Left cardiac atrium (tissue), 4 donors: Measurements from ENCODE around the gene RHOBTB3. TPM values are rescaled to one million over a fixed set of nuclear protein-coding genes. Genes with fewer than 3 reads are reported as not detected.
"Not testable (repeated sequence)": the region's sequence is repeated elsewhere in the genome, so short reads cannot be mapped to it uniquely, and the experiment has no call there.

Experiments
- ATAC-seq, 2 donors: fragments of 200-7000 bp; cut with Tn5 transposase; one replicate each; pipeline ENCODE4 v1.9.1; 2020; ENCODE audit warnings: mild to moderate bottlenecking in 2 of 2, moderate library complexity in 2 of 2
- DNase-seq: peaks from one replicate; pipeline ENCODE4 v3.0.0-alpha.2; 2020
- intact Hi-C, 2 donors: fragments of 100-400 bp; cut with DNase I; formaldehyde crosslinking; loops; one replicate each; pipeline versions ENCODE4 v1.14.1 to v1.15.1; 2022 to 2023
- long read RNA-seq: library from polyadenylated mRNA; unstranded; transcript quantifications from one replicate; pipeline ENCODE4 v2.0.0, GENCODE V29; 2021
- total RNA-seq, 2 donors: library from RNA; stranded (reverse); fragmentation: NEBNext Ultra II Directional; extraction: Animal tissue kit (Norgen Biotek cat#: 25700); gene quantifications; one replicate each; pipeline ENCODE4 v1.2.1, GENCODE V29; 2021
- donor health status: DM: no; HTN: yes; CAD: no.
- donor health status: DM: no; HTN: yes; CAD: no; lungs with severe emphysema.
- donor health status: DM: yes; HTN: yes; CAD: no.
- donor health status: Dilated cardiomyopathy.

The RHOBTB3 gene
- total RNA-seq = 100 to 1,000 TPM; 101 to 110 TPM
- long read RNA-seq, full-length matches to known transcripts = 3 of 16 reads
- long read RNA-seq, partial matches to known transcripts = 1 of 16 reads
- long read RNA-seq, other reads (novel, unspliced or antisense) = 12 of 16 reads

- ATAC-seq (peak; percentile 82 to 83), DNase-seq (peak; percentile 92)
- intact Hi-C loops = loop anchor here (5.0 kb wide), 2 partner anchors 69 to 84 kb away; partner anchors contain the start of gene RFESD (in 2 of the 2)
These were observed at the start of gene RHOBTB3 for GRCh38 chr5:95730730-95731570. TSS of gene RHOBTB3 (plus strand) at chr5:95731336. CDS start at chr5:95731683, 347 bp downstream.

- intact Hi-C loops = no loop called here
- DNase-seq (no peak), ATAC-seq (no peak)
These were observed 48.2 kb upstream of the RHOBTB3 start, which contains the start of gene SPATA9 for GRCh38 chr5:95682891-95683290. TSS of gene SPATA9 (minus strand) at chr5:95682991. CDS start at chr5:95682854, 137 bp downstream.

GRCh38 chr5:95684361-95684760 is 46.8 kb upstream of the RHOBTB3 start:
- ATAC-seq (no peak), DNase-seq (no peak)
- intact Hi-C loops = no loop called here

GRCh38 chr5:95686651-95687050 is 44.5 kb upstream of the RHOBTB3 start:
- intact Hi-C loops = no loop called here
- ATAC-seq (no peak), DNase-seq (no peak)

- ATAC-seq (no peak), DNase-seq (no peak)
- intact Hi-C loops = no loop called here
These were observed 41.5 kb upstream of the RHOBTB3 start for GRCh38 chr5:95689680-95690079.

- intact Hi-C loops = no loop called here
- DNase-seq (no peak), ATAC-seq (no peak)
These were observed 40.8 kb upstream of the RHOBTB3 start for GRCh38 chr5:95690333-95690732.

GRCh38 chr5:95697781-95698681 is 33.1 kb upstream of the RHOBTB3 start:
- intact Hi-C loops = no loop called here
- DNase-seq (no peak), ATAC-seq (no peak)

GRCh38 chr5:95699337-95699736 is 31.8 kb upstream of the RHOBTB3 start:
- DNase-seq (no peak), ATAC-seq (no peak)
- intact Hi-C loops = no loop called here

- intact Hi-C loops = no loop called here
- DNase-seq = no peak
- no peak for ATAC-seq
These were observed 30.1 kb upstream of the RHOBTB3 start for GRCh38 chr5:95701074-95701473.

- ATAC-seq (no peak), DNase-seq (no peak)
- intact Hi-C loops = no loop called here
These were observed 27.0 kb upstream of the RHOBTB3 start for GRCh38 chr5:95704150-95704549.

- ATAC-seq, intact Hi-C loops, DNase-seq: not testable (repeated sequence)
These were observed 24.9 kb upstream of the RHOBTB3 start for GRCh38 chr5:95706196-95706595.

- DNase-seq (no peak), ATAC-seq (no peak)
- intact Hi-C loops = no loop called here
These were observed 24.1 kb upstream of the RHOBTB3 start for GRCh38 chr5:95707055-95707454.

- ATAC-seq, intact Hi-C loops: not testable (repeated sequence)
These were observed 23.5 kb upstream of the RHOBTB3 start for GRCh38 chr5:95707534-95708188.

GRCh38 chr5:95708876-95709275 is 22.3 kb upstream of the RHOBTB3 start:
- intact Hi-C loops = no loop called here
- DNase-seq = no peak
- ATAC-seq = no peak

More at GRCh38 chr5:95707534-95708188, 23.5 kb upstream of the RHOBTB3 start:
- DNase-seq = not testable (repeated sequence)

- peak; percentile 73 to 77 for ATAC-seq
- intact Hi-C loops = no loop called here
- peak; percentile 62 for DNase-seq
These were observed 21.0 kb upstream of the RHOBTB3 start for GRCh38 chr5:95709967-95710650.

GRCh38 chr5:95710651-95711500 is 20.3 kb upstream of the RHOBTB3 start:
- peak in 1 of 2 donors; percentile 52 for ATAC-seq
- DNase-seq, intact Hi-C loops: not testable (repeated sequence)

GRCh38 chr5:95711501-95712346 is 19.4 kb upstream of the RHOBTB3 start:
- intact Hi-C loops = no loop called here
- ATAC-seq (no peak), DNase-seq (no peak)
